Stimulated activated effector memory CD8-positive, alpha-beta T cell treated with anti-CD3 and anti-CD28 coated beads, Interleukin-12 subunit alpha, Interleukin-12 subunit beta, amount 100 ng/mL, for 72 hours (primary cell): ENCODE measurements around the gene CLEC20A.
A peak's percentile ranks its signal among the peaks of the same experiment; 100 is the strongest.
"Not testable (repeated sequence)": the region's sequence is repeated elsewhere in the genome, so short reads cannot be mapped to it uniquely, and the experiment has no call there.

Experiments used
- ATAC-seq: fragments of 150-1000 bp; cut with Tn5 transposase; 2 replicates; pipeline ENCODE4 v1.10.0; 2021
- DNase-seq, 2 donors: peaks; one replicate each; pipeline ENCODE4 v3.0.0; 2021 to 2022; ENCODE audit warnings: low spot score in 2 of 2
- H3K27ac Mint-ChIP-seq: one replicate; pipeline ENCODE4 v1.8.0; 2022; ENCODE audit warnings: mild to moderate bottlenecking, mixed read lengths
- H3K36me3 Mint-ChIP-seq: one replicate; pipeline ENCODE4 v1.8.0; 2022; ENCODE audit warnings: mild to moderate bottlenecking, mixed read lengths
- H3K4me1 Mint-ChIP-seq: one replicate; pipeline ENCODE4 v1.8.0; 2022; ENCODE audit warnings: mixed read lengths
- H3K4me3 Mint-ChIP-seq: one replicate; pipeline ENCODE4 v1.8.0; 2022; ENCODE audit warnings: mild to moderate bottlenecking, mixed read lengths
- H3K9me3 Mint-ChIP-seq: one replicate; pipeline ENCODE4 v1.8.0; 2022; ENCODE audit warnings: mixed read lengths

The CLEC20A gene

DNA sequence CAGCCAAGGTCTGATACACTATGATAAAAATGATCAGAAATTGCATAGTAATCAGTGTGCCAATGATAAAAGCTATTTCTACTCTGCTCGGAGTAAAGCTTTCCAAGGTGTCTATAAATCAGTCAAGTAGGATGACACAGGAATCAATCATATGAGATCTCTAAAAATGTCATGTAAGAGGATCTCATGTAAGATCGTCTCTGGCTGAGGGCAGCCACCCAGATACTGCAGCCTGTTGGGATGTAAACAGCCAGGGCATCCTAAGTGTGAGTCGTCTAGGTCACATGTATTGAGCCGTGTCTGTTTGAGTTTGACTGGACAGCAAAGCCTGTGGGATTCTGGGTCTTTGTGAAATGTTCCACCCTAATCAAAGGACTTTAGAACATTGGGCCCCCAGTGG, 13.4 kb upstream of the CLEC20A start:
- Mint-ChIP-seq H3K36me3 (no peaks in the 10 kb centered on the region), H3K4me1 (no peaks in the 10 kb centered on the region), H3K27ac (no peak overlapping the region), H3K9me3 (no peaks in the 10 kb centered on the region), H3K4me3 (no peak overlapping the region)
- no peak for ATAC-seq
- DNase-seq, result no peak

- no peak for ATAC-seq
- H3K4me3 Mint-ChIP-seq, result no peak overlapping the region
- no peaks in the 10 kb centered on the region for H3K36me3 Mint-ChIP-seq
- H3K27ac Mint-ChIP-seq, result no peak overlapping the region
- H3K4me1 Mint-ChIP-seq, result no peaks in the 10 kb centered on the region
- H3K9me3 Mint-ChIP-seq, result no peaks in the 10 kb centered on the region
- no peak for DNase-seq
These were observed 12.7 kb upstream of the CLEC20A start for GRCh38 chr1:178509414-178510007.

DNA sequence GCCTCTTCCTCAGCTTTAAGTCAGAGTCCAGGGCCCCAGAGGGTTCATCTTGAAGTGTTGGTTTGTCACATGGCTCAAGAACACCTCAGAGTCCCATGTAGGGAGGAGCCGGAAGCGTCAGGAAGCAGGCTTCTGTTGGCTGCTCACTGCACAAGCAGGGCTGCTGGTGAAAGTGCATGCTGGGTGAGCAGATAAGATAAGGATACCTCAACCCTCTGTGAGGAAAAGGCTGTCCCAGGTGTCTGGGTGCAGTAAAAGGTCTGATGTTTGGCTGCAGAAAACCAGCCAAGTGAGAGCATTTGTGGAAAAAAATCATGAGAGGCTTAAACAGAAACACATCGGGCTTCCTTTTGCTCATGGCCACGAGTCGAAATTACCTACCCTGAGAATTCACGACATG, 9.9 kb upstream of the CLEC20A start:
- no peaks in the 10 kb centered on the region for H3K9me3 Mint-ChIP-seq
- no peak overlapping the region for H3K4me3 Mint-ChIP-seq
- H3K36me3 Mint-ChIP-seq, result no peaks in the 10 kb centered on the region
- no peak overlapping the region for H3K27ac Mint-ChIP-seq
- H3K4me1 Mint-ChIP-seq, result peaks cover 2% of the 10 kb centered on the region
- ATAC-seq (no peak), DNase-seq (no peak)

GRCh38 chr1:178506177-178506576, 9.4 kb upstream of the CLEC20A start:
- peaks cover 4% of the 10 kb centered on the region for H3K4me1 Mint-ChIP-seq
- H3K36me3 Mint-ChIP-seq, result no peaks in the 10 kb centered on the region
- no peaks in the 10 kb centered on the region for H3K9me3 Mint-ChIP-seq
- no peak for ATAC-seq
- DNase-seq, result no peak
- no peak overlapping the region for H3K27ac Mint-ChIP-seq
- H3K4me3 Mint-ChIP-seq, result no peak overlapping the region

DNA sequence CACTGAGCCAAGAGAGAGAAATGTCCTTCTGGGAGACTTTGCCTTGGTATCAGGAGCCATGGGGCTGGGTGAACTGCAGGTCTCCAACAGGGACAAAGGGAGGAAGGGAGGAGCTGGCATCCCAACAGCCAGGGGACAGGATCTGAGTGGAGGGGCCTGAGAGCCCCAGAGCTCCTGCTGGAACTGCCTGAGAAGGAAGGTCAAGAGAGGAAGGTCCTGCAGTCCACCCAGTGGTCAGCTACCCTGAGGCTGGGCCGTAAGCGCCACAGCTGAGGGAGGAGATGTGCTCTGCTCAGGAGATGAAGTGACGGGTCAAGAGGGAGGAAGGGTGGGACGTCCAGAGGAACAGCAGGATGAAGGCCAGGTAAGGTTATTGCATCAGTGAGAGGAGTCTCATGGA, 7.5 kb upstream of the CLEC20A start:
- H3K36me3 Mint-ChIP-seq, result no peaks in the 10 kb centered on the region
- H3K4me3 Mint-ChIP-seq, result no peak overlapping the region
- DNase-seq (no peak), ATAC-seq (no peak)
- H3K4me1 Mint-ChIP-seq, result peaks cover 4% of the 10 kb centered on the region
- H3K9me3 Mint-ChIP-seq, result no peaks in the 10 kb centered on the region
- no peak overlapping the region for H3K27ac Mint-ChIP-seq

GRCh38 chr1:178503849-178504248, 7.1 kb upstream of the CLEC20A start:
- Mint-ChIP-seq H3K27ac (no peak overlapping the region), H3K36me3 (no peaks in the 10 kb centered on the region), H3K9me3 (no peaks in the 10 kb centered on the region), H3K4me1 (peaks cover 4% of the 10 kb centered on the region), H3K4me3 (no peak overlapping the region)
- no peak for DNase-seq
- no peak for ATAC-seq

GRCh38 chr1:178503316-178503715, 6.6 kb upstream of the CLEC20A start:
- not testable (repeated sequence) for H3K27ac Mint-ChIP-seq, H3K4me3 Mint-ChIP-seq, H3K9me3 Mint-ChIP-seq, H3K4me1 Mint-ChIP-seq, H3K36me3 Mint-ChIP-seq, ATAC-seq, DNase-seq

DNA sequence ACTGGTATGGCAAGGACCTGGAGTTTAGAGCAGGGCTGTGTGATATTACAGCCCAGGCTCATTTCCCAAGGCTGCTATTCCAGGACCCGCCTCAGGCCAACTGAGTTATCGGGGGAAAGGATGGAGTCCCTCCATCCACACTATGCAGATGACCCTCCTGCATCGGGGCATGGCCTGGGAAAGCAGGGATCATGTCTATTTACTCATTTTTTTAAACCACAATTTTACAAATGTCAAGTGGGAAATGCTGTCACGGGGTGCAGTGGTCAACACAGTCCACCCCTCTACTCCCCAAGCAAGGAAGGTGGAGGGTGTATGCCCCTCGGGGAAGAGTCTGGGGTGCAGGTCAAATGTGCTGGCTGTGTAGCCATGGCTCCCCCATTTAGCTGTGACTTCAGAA, 6.1 kb upstream of the CLEC20A start:
- no peaks in the 10 kb centered on the region for H3K36me3 Mint-ChIP-seq
- DNase-seq, result no peak
- H3K9me3 Mint-ChIP-seq, result no peaks in the 10 kb centered on the region
- no peak overlapping the region for H3K4me3 Mint-ChIP-seq
- peaks cover 4% of the 10 kb centered on the region for H3K4me1 Mint-ChIP-seq
- no peak for ATAC-seq
- no peak overlapping the region for H3K27ac Mint-ChIP-seq

- no peak for DNase-seq
- H3K4me1 Mint-ChIP-seq, result peaks cover 4% of the 10 kb centered on the region
- no peak for ATAC-seq
- H3K27ac Mint-ChIP-seq, result no peak overlapping the region
- H3K36me3 Mint-ChIP-seq, result no peaks in the 10 kb centered on the region
- no peaks in the 10 kb centered on the region for H3K9me3 Mint-ChIP-seq
- H3K4me3 Mint-ChIP-seq, result no peak overlapping the region
These were observed 5.6 kb upstream of the CLEC20A start for GRCh38 chr1:178502330-178502714.

GRCh38 chr1:178501705-178502329, 5.1 kb upstream of the CLEC20A start:
- Mint-ChIP-seq H3K36me3 (no peaks in the 10 kb centered on the region), H3K9me3 (no peaks in the 10 kb centered on the region), H3K27ac (no peak overlapping the region), H3K4me1 (peaks cover 4% of the 10 kb centered on the region), H3K4me3 (no peak overlapping the region)
- ATAC-seq (peak; percentile 48), DNase-seq (peak; percentile 41 to 75)

GRCh38 chr1:178500936-178501554, 4.3 kb upstream of the CLEC20A start:
- no peaks in the 10 kb centered on the region for H3K9me3 Mint-ChIP-seq
- no peak overlapping the region for H3K27ac Mint-ChIP-seq

GRCh38 chr1:178500091-178500770, 3.5 kb upstream of the CLEC20A start:
- Mint-ChIP-seq H3K9me3 (no peaks in the 10 kb centered on the region), H3K4me1 (peaks cover 4% of the 10 kb centered on the region), H3K27ac (no peak overlapping the region), H3K4me3 (no peak overlapping the region), H3K36me3 (no peaks in the 10 kb centered on the region)
- ATAC-seq (no peak), DNase-seq (no peak)

More at GRCh38 chr1:178500936-178501554, 4.3 kb upstream of the CLEC20A start:
- H3K4me3 Mint-ChIP-seq, result no peak overlapping the region
- peaks cover 4% of the 10 kb centered on the region for H3K4me1 Mint-ChIP-seq
- DNase-seq (no peak), ATAC-seq (no peak)
- H3K36me3 Mint-ChIP-seq, result no peaks in the 10 kb centered on the region

DNA sequence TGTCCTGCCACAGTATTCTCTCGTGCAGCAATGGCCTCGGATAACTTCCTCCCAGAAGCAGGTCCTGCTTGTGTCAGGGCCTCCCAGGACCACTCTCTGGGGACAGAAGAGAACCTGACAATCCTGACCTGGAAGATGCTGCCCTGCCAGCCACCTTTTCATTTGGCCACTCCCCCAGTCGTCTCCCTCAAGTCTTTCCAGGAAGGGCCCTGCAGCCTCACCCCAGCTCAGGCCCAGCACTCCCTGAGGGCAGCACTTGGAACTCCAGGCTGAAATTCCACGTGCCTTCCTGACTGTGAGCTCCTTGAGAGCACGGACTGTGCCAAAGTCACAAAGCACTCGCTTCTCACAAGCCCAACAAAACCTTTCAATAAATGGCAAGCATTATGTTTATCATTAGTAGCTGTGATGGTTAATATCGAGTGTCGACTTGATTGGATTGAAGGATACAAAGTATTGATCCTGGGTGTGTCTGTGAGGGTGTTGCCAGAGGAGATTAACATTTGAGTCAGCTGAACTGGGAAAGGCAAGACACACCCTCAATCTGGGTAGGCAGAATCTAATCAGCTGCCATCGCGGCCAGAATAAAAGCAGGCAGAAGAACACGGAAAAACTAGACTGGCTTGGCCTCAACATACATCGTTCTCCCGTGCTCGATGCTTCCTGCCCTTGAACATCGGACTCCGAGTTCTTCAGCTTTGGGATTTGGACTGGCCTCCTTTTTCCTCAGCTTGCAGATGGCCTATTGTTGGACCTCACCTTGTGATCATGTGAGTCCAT, 2.3 kb upstream of the CLEC20A start:
- H3K4me3 Mint-ChIP-seq, result no peak overlapping the region
- no peak overlapping the region for H3K27ac Mint-ChIP-seq
- H3K36me3 Mint-ChIP-seq, result no peaks in the 10 kb centered on the region
- no peak for DNase-seq
- H3K9me3 Mint-ChIP-seq, result no peaks in the 10 kb centered on the region
- ATAC-seq, result no peak
- H3K4me1 Mint-ChIP-seq, result peaks cover 4% of the 10 kb centered on the region

DNA sequence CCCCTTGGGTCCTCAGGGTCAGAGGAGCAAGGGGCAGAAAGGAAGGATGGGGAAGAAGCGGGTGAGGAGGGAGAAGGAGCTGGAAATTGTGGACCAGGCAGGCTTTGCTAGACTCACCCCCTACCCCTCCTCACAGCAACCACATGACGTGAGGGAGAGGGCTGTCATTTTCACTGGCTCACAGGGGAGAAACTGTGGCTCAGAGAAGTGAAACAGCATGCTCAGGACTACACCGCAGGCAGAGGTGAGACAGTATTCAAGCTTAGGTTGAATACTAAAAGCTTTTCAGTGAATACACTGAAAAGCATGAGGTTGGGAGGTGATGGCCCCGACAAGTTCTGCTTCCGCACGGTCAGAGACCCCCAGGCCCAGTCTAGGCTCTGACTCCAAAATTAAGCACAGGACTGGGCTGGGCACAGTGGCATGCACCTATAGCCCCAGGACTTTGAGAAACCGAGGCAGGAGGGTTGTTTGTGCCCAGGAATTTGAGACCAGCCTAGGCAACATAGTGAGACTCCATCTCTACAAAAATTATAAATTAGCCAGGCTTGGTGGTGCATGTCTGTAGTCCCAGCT, 1.2 kb upstream of the CLEC20A start:
- ATAC-seq, result no peak
- Mint-ChIP-seq H3K27ac (no peak overlapping the region), H3K4me1 (peaks cover 4% of the 10 kb centered on the region), H3K9me3 (no peaks in the 10 kb centered on the region), H3K36me3 (no peaks in the 10 kb centered on the region), H3K4me3 (no peak overlapping the region)
- no peak for DNase-seq
